Ascending aorta (tissue), 2 donors: Measurements from ENCODE around the gene GHRHR. TPM values are rescaled to one million over a fixed set of nuclear protein-coding genes. Genes with fewer than 3 reads are reported as not detected.

Source experiments
- DNase-seq, 2 donors: peaks; one replicate each; pipeline ENCODE4 v3.0.0-alpha.2; 2019; ENCODE audit warnings: low spot score in 2 of 2
- H3K27ac ChIP-seq, 2 donors: fragments of 200-600 bp; sonication (generic); one replicate each; pipeline ENCODE4 v1.5.1; 2016 to 2017; ENCODE audit warnings: mild to moderate bottlenecking in 1 of 2
- H3K27me3 ChIP-seq: fragments of 200-600 bp; sonication (generic); one replicate; pipeline ENCODE4 v1.5.1; 2017
- H3K36me3 ChIP-seq, 2 donors: fragments of 200-600 bp; sonication (generic); one replicate each; pipeline ENCODE4 v1.5.1; 2016
- H3K4me1 ChIP-seq, 2 donors: fragments of 200-600 bp; sonication (generic); one replicate each; pipeline ENCODE4 v1.5.1; 2016 to 2017; ENCODE audit warnings: mild to moderate bottlenecking in 1 of 2
- H3K4me3 ChIP-seq, 2 donors: fragments of 200-600 bp; sonication (generic); one replicate each; pipeline ENCODE4 v1.5.1; 2016 to 2017; ENCODE audit warnings: mild to moderate bottlenecking in 1 of 2
- H3K9me3 ChIP-seq, 2 donors: fragments of 200-600 bp; sonication (generic); one replicate each; pipeline ENCODE4 v1.5.1; 2016
- CTCF ChIP-seq, 3 experiments: fragments of 200-600 bp in 2 of 3; fragments of 450-650 bp in 1 of 3; sonication (generic) in 2 of 3; IDR thresholded peaks; one replicate each; pipeline ENCODE4 v1.5.1; 2016 to 2019; ENCODE audit warnings: antibody characterized with exemption in 3 of 3, mild to moderate bottlenecking in 1 of 3, moderate library complexity in 1 of 3
- intact Hi-C: fragments of 100-400 bp; cut with DNase I; formaldehyde crosslinking; loops from one replicate; pipeline ENCODE4 v1.15.1; 2023
- total RNA-seq: library from RNA; depleted of rRNA; stranded (reverse); fragments of >200 nt; gene quantifications from one replicate; pipeline ENCODE4 v1.1.0, GENCODE V29; 2016

Gene GHRHR
- total RNA-seq, 1 donor from 2014 or later = not detected

GRCh38 chr7:30976381-30976780 is 12.6 kb downstream of the GHRHR start:
- intact Hi-C loops = no loop called here
- Histone ChIP-seq H3K36me3 (no peaks in the 10 kb centered on the region), H3K4me1 (no peaks in the 10 kb centered on the region), H3K9me3 (no peaks in the 10 kb centered on the region), H3K4me3 (no peak overlapping the region), H3K27me3 (no peaks in the 10 kb centered on the region), H3K27ac (no peak overlapping the region)
- no peak for TF ChIP-seq CTCF (IDR thresholded peaks at IDR 0.05)
- no peak for DNase-seq

- no peak for DNase-seq
- TF ChIP-seq CTCF (IDR thresholded peaks at IDR 0.05) = no peak
- intact Hi-C loops = no loop called here
- Histone ChIP-seq H3K4me1 (no peaks in the 10 kb centered on the region), H3K36me3 (no peaks in the 10 kb centered on the region), H3K9me3 (no peaks in the 10 kb centered on the region), H3K27ac (no peak overlapping the region), H3K27me3 (no peaks in the 10 kb centered on the region), H3K4me3 (no peak overlapping the region)
Measured at GRCh38 chr7:30977222-30977621, 13.5 kb downstream of the GHRHR start.

- intact Hi-C loops = no loop called here
- no peak overlapping the region for H3K4me3 ChIP-seq
- H3K4me1 ChIP-seq = no peaks in the 10 kb centered on the region
- peak in 2 of 3 experiments; percentile 12 to 42 for TF ChIP-seq CTCF (IDR thresholded peaks at IDR 0.05)
- no peaks in the 10 kb centered on the region for H3K9me3 ChIP-seq
- H3K27me3 ChIP-seq = no peaks in the 10 kb centered on the region
- H3K27ac ChIP-seq = no peak overlapping the region
- no peak for DNase-seq
- no peaks in the 10 kb centered on the region for H3K36me3 ChIP-seq
Measured at GRCh38 chr7:30977896-30978564, 14.3 kb downstream of the GHRHR start.

- Histone ChIP-seq H3K27me3 (no peaks in the 10 kb centered on the region), H3K4me3 (no peak overlapping the region), H3K27ac (no peak overlapping the region), H3K36me3 (no peaks in the 10 kb centered on the region), H3K9me3 (no peaks in the 10 kb centered on the region), H3K4me1 (peaks cover 0 to 4% of the 10 kb centered on the region in 2 donors)
- no peak for DNase-seq
- TF ChIP-seq CTCF (IDR thresholded peaks at IDR 0.05) = no peak
- intact Hi-C loops = no loop called here
Measured at GRCh38 chr7:30979027-30979426, 15.3 kb downstream of the GHRHR start.

GRCh38 chr7:30980194-30980593 is 16.4 kb downstream of the GHRHR start:
- intact Hi-C loops = no loop called here
- Histone ChIP-seq H3K9me3 (no peaks in the 10 kb centered on the region), H3K27ac (no peak overlapping the region), H3K27me3 (no peaks in the 10 kb centered on the region), H3K36me3 (no peaks in the 10 kb centered on the region), H3K4me3 (no peak overlapping the region), H3K4me1 (peaks cover 0 to 13% of the 10 kb centered on the region in 2 donors)
- no peak for DNase-seq
- TF ChIP-seq CTCF (IDR thresholded peaks at IDR 0.05) = no peak

DNA sequence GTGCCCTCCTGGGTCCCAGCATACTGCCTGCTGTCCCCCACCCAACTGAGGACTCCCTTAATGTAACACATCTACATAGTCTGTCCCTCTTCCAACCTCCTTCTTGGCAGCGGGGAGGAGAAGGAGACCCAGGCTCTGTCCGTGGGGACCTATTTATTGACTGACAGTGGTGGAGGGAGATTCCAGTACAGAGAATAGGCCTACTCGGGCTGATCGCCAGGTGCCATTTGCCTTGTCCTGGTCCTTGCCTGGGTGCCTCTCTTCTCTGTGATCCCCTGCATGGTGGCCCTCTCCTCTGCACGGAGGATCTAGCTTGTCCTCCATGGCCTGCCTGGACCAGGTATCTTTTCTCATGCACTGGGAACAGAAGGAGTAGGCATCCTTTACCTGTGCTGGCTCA is 17.0 kb downstream of the GHRHR start:
- Histone ChIP-seq H3K27me3 (no peaks in the 10 kb centered on the region), H3K4me1 (peaks cover 0 to 18% of the 10 kb centered on the region in 2 donors), H3K4me3 (no peak overlapping the region), H3K27ac (no peak overlapping the region), H3K9me3 (no peaks in the 10 kb centered on the region), H3K36me3 (no peaks in the 10 kb centered on the region)
- intact Hi-C loops = no loop called here
- no peak for DNase-seq
- TF ChIP-seq CTCF (IDR thresholded peaks at IDR 0.05) = no peak
